ENCODE data around the gene SPSB4. TPM values are rescaled to one million over a fixed set of nuclear protein-coding genes. Genes with fewer than 3 reads are reported as not detected.

SPSB4 gene
- total and polyA plus RNA-seq, 10 of the 15 experiments (the other 5 are each of a cell fraction or from before 2014, with no cell fraction given), result not detected

GRCh38 chr3:141111364-141112155 is 60.4 kb downstream of the SPSB4 start:
- FAIRE-seq (no peak), DNase-seq (ENCODE audit: low read depth, low spot score) (no peak), ATAC-seq (no peak)
- Histone ChIP-seq H3K4me3 (no peak overlapping the region), H4K20me1 (ENCODE audit: control insufficient read depth, insufficient read depth) (no peaks in the 10 kb centered on the region), H3K9me3 (replicated peaks; ENCODE audit: control insufficient read depth, insufficient read depth, low read length) (no peaks in the 10 kb centered on the region), H3K4me2 (ENCODE audit: control insufficient read depth, insufficient read depth) (no peak overlapping the region), H2AFZ (ENCODE audit: control insufficient read depth, low read depth, low read length) (no peak overlapping the region), H3K36me3 (ENCODE audit: control insufficient read depth in 2 of 2, insufficient read depth in 2 of 2, low read length in 1 of 2) (no peaks in the 10 kb centered on the region), H3K9ac (ENCODE audit: control insufficient read depth, insufficient read depth, low read length) (no peak overlapping the region), H3K4me1 (ENCODE audit: control insufficient read depth, insufficient read depth, low read length) (no peaks in the 10 kb centered on the region), H3K27ac (ENCODE audit: control insufficient read depth, insufficient read depth) (no peak overlapping the region), H3K79me2 (ENCODE audit: control insufficient read depth, insufficient read depth, low read length) (no peaks in the 10 kb centered on the region), H3K27me3 (replicated peaks in 1 of 2; ENCODE audit: control insufficient read depth in 2 of 2, insufficient read depth in 2 of 2, low read length in 1 of 2) (no peaks in the 10 kb centered on the region)
- WGBS (ENCODE audit: insufficient coverage, insufficient replicate concordance, low lambda C conversion rate, missing lambda C conversion rate), result 29% methylated on average over 12 of the region's 12 CpGs
- in situ Hi-C loops (cut with MboI) (no loop called here), intact Hi-C loops (cut with micrococcal nuclease; ENCODE audit: unreplicated experiment) (no loop called here)
- ChIA-PET RAD21 (ENCODE audit: unreplicated experiment) (no interaction called here), CTCF (interaction anchor here (1.0 kb wide), 1 partner anchor 10 kb away, joined by 3 read pairs; no protein-coding TSS in a partner anchor), SMC1A (ENCODE audit: uncharacterized antibody, unreplicated experiment) (no interaction called here), POLR2A (no interaction called here)
- no peak for TF ChIP-seq TCF7 (IDR thresholded peaks at IDR 0.05; ENCODE audit: borderline replicate concordance)
- TF ChIP-seq NR2C1 (IDR thresholded peaks at IDR 0.05), result no peak
- TF ChIP-seq ZBTB33 (IDR thresholded peaks at IDR 0.05), result no peak
- TF ChIP-seq RB1 (IDR thresholded peaks at IDR 0.05; ENCODE audit: borderline replicate concordance), result no peak
- no peak for TF ChIP-seq SRF (IDR thresholded peaks at IDR 0.05; ENCODE audit: low read depth in 2 of 2, low read length in 2 of 2)
- no peak for TF ChIP-seq FOXK2 (IDR thresholded peaks at IDR 0.05)
- no TSS peak for BruUV-seq (replicated peaks)

Data from GM12878 (cell line).